Right renal cortex interstitium (tissue), 3 donors: Measurements from ENCODE around the gene F2. TPM values are rescaled to one million over a fixed set of nuclear protein-coding genes. Genes with fewer than 3 reads are reported as not detected.

Source experiments
- polyA plus RNA-seq, 3 donors: library from polyadenylated mRNA; unstranded; fragments of 120-200 nt; gene quantifications; one replicate each; pipeline ENCODE4 v1.2.1, GENCODE V29; 2013; ENCODE audit not compliant: insufficient read length in 3 of 3

F2 gene
- polyA plus RNA-seq, 3 donors = 0.21 to 0.35 (median 0.25) TPM

Other genes with a start within 250 kb of the F2 start
- 10 to 100 TPM; 25.2 to 26.9 (median 25.3) TPM for gene AMBRA1, start 125.2 kb upstream of the F2 start, polyA plus RNA-seq
- gene HARBI1, start 102.0 kb upstream of the F2 start, polyA plus RNA-seq = 1 to 10 TPM; 4.6 to 5.0 (median 4.8) TPM
- gene ATG13, start 101.7 kb upstream of the F2 start, polyA plus RNA-seq = 10 to 100 TPM; 47.0 to 66.6 (median 65.2) TPM
- 10 to 100 TPM; 45.1 to 49.5 (median 46.0) TPM for gene ARHGAP1, start 18.6 kb upstream of the F2 start, polyA plus RNA-seq
- 1 to 10 TPM; 7.9 to 8.4 (median 8.3) TPM for gene ZNF408, start 18.2 kb upstream of the F2 start, polyA plus RNA-seq
- gene CKAP5, start 127.1 kb downstream of the F2 start, polyA plus RNA-seq = 100 to 1,000 TPM in 2 of 3 donors, 10 to 100 TPM in 1; 95.4 to 116 (median 113) TPM
- 10 to 100 TPM; 26.4 to 29.5 (median 28.6) TPM for gene LRP4, start 199.3 kb downstream of the F2 start, polyA plus RNA-seq
- 10 to 100 TPM; 56.8 to 58.1 (median 57.1) TPM for gene CSTPP1, start 217.5 kb downstream of the F2 start, polyA plus RNA-seq